ENCODE measurements around the gene STRAP. TPM values are rescaled to one million over a fixed set of nuclear protein-coding genes. Genes with fewer than 3 reads are reported as not detected.

STRAP gene
- total RNA-seq, 1 experiment from 2014 or later = 210 TPM

- Histone ChIP-seq H4K5ac (ENCODE audit: insufficient read length, low read depth, low read length) (no peak overlapping the region), H3K18ac (ENCODE audit: insufficient read length, low read depth, low read length) (no peak overlapping the region), H2AFZ (ENCODE audit: low read length) (no peak overlapping the region), H2AK5ac (ENCODE audit: insufficient read length, low read length) (no peak overlapping the region), H4K8ac (replicated peaks; ENCODE audit: insufficient read length, low read depth, low read length) (no peak overlapping the region), H4K20me1 (ENCODE audit: control insufficient read depth, insufficient read depth, insufficient read length) (no peaks in the 10 kb centered on the region), H3K27me3 (ENCODE audit: insufficient read depth, low read length) (no peaks in the 10 kb centered on the region), H3K23me2 (ENCODE audit: insufficient read length, low read depth, low read length, poor library complexity, severe bottlenecking) (no peaks in the 10 kb centered on the region), H3K14ac (ENCODE audit: insufficient read depth, low read length) (no peak overlapping the region), H3K23ac (ENCODE audit: insufficient read length, low read depth, low read length) (no peak overlapping the region), H3K79me1 (ENCODE audit: insufficient read depth, low read depth, low read length, poor library complexity, severe bottlenecking) (no peaks in the 10 kb centered on the region), H2BK12ac (ENCODE audit: insufficient read length, low read depth, low read length) (no peak overlapping the region), H2BK120ac (ENCODE audit: low read depth, low read length, poor library complexity, severe bottlenecking) (no peak overlapping the region), H3K79me2 (ENCODE audit: insufficient read depth, low read length) (no peaks in the 10 kb centered on the region), H3K4me2 (ENCODE audit: insufficient read depth, insufficient read length, low read length) (no peak overlapping the region), H2BK15ac (ENCODE audit: low read depth, low read length) (no peak overlapping the region), H3K9me3 (ENCODE audit: control insufficient read depth, low read depth, low read length) (no peaks in the 10 kb centered on the region), H3K9ac (ENCODE audit: extremely low read depth, insufficient read length, low read length) (no peak overlapping the region), H3K56ac (ENCODE audit: insufficient read length, low read depth, low read length) (no peak overlapping the region), H4K91ac (ENCODE audit: insufficient read length, low read depth, low read length) (no peak overlapping the region), H2BK5ac (ENCODE audit: insufficient read length, low read length) (no peak overlapping the region), H3T11ph (ENCODE audit: low read length) (no peak overlapping the region), H3K27ac (ENCODE audit: insufficient read length, low read depth, low read length) (no peak overlapping the region), H3K4ac (ENCODE audit: low read depth, low read length) (no peak overlapping the region), H2BK20ac (ENCODE audit: low read depth, low read length, poor library complexity, severe bottlenecking) (no peak overlapping the region), H3K4me1 (ENCODE audit: insufficient read depth, low read length) (no peaks in the 10 kb centered on the region; the same call in 1 of the 2 replicates)
- TF ChIP-seq CTCF (conservative IDR thresholded peaks at IDR 0.05) = no peak
- H3K9me3 Mint-ChIP-seq = no peaks in the 10 kb centered on the region; a peak in 1 of 5 replicates
- peaks cover 32 to 40% of the 10 kb centered on the region in 2 experiments for H3K4me1 Mint-ChIP-seq
- DNase-seq = no peak
- H3K27ac Mint-ChIP-seq = peak overlapping the region in 2 of 3 experiments; percentile 46 to 51; a peak in 1 of 7 replicates
- no CpG with 5 or more reads among the region's 10 CpGs for WGBS (ENCODE audit: extremely low coverage, insufficient read length, low lambda C conversion rate)
- peaks cover 0 to 1% (median 0%) of the 10 kb centered on the region in 3 experiments; a peak in 1 of 7 replicates for H3K36me3 Mint-ChIP-seq (ENCODE audit: insufficient read depth in 1 of 3, low read depth in 3 of 3)
- no peaks in the 10 kb centered on the region for H3K27me3 Mint-ChIP-seq (ENCODE audit: low read depth)
- no peak overlapping the region for H3K4me3 Mint-ChIP-seq
These were observed 46.8 kb downstream of the STRAP start for GRCh38 chr12:15928870-15929571.
